ENCODE results near the gene PDE1C.

The PDE1C gene

DNA sequence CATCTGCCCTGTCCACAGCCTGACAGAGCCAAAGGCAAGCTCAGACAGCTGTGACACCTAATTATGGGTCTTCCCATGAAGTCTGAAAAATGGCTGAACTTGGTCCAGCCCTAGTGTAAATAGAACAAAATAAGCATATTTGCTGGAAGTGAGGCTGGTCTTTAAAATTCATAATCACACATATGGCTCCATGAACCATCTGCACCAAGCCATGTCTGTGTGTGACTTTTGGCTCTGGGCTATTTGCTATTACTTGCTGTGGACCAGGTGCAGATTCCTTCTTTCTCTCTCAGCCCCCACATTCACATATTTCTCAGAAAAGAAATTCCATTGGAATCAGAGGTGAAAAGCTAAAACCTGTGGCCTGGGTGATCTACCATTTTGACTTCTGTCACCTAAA is 175.9 kb downstream of the PDE1C start:
- no peak overlapping the region for H3K4me3 ChIP-seq (ENCODE audit: low read depth, low read length)
- no peak for DNase-seq (ENCODE audit: low read depth)
- TF ChIP-seq, protein P1, sequence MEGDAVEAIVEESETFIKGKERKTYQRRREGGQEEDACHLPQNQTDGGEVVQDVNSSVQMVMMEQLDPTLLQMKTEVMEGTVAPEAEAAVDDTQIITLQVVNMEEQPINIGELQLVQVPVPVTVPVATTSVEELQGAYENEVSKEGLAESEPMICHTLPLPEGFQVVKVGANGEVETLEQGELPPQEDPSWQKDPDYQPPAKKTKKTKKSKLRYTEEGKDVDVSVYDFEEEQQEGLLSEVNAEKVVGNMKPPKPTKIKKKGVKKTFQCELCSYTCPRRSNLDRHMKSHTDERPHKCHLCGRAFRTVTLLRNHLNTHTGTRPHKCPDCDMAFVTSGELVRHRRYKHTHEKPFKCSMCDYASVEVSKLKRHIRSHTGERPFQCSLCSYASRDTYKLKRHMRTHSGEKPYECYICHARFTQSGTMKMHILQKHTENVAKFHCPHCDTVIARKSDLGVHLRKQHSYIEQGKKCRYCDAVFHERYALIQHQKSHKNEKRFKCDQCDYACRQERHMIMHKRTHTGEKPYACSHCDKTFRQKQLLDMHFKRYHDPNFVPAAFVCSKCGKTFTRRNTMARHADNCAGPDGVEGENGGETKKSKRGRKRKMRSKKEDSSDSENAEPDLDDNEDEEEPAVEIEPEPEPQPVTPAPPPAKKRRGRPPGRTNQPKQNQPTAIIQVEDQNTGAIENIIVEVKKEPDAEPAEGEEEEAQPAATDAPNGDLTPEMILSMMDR (IDR thresholded peaks at IDR 0.05; ENCODE audit: control insufficient read depth, extremely low read depth, insufficient read depth), result no peak

DNA sequence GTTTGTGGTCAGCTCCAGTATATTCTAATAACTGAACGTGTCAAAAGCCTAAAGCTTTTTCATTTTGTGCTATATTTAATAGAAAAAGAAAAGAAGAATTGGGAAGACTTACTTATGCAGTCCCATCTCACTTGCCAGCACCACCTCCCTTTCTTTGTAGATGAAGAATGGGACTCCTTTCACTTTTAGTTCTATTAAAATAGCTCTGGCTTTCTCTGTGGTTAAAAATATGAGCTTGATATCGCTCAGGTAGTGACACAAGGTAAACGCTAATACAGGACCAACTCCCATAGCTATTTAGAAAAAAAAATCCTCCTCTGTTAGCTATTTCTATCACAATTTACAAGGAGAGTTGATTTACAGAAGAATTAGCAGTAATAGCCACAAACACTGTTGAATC is 176.8 kb downstream of the PDE1C start:
- TF ChIP-seq, protein P1 (IDR thresholded peaks at IDR 0.05; ENCODE audit: control insufficient read depth, extremely low read depth, insufficient read depth), result no peak
- no peak for DNase-seq (ENCODE audit: low read depth)

DNA sequence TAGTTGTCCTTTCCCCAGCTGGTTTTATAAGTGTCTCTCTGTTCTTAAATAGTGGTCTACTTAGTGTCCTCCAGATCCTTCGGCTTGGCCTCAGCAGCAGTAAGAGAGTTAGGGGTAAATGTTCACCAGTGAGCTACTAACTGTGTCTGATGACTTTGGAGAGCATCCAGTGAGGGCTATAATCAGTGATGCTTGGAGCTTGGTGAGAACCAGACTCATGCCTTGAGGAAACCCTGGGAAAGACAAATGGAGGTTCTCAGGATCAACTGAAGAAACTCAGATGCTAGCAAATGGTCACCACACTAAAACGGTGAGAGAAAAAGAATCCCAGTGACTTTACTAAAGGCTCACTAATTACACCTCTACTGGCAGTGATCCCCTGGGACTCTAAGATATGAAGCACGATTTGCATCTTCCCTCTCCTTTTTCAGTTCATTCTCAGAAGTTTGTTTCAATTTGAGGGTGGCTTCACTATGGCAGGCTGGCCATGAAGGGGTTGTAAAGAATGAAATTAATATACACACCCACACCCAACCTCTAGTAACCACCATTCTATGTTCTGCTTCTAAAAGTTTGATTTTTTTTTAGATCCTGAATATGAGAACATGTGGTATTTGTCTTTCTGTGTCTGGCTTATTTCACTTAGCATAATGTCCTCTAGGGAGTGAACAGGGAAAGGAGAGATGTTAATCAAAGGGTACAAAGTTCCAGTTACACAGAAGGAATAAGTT is 177.9 kb downstream of the PDE1C start:
- DNase-seq (ENCODE audit: low read depth), result no peak
- TF ChIP-seq, protein P1 (IDR thresholded peaks at IDR 0.05; ENCODE audit: control insufficient read depth, extremely low read depth, insufficient read depth), result no peak

More for the DNA sequence above, 176.8 kb downstream of the PDE1C start:
- H3K4me3 ChIP-seq (ENCODE audit: low read depth, low read length), result no peak overlapping the region

DNA sequence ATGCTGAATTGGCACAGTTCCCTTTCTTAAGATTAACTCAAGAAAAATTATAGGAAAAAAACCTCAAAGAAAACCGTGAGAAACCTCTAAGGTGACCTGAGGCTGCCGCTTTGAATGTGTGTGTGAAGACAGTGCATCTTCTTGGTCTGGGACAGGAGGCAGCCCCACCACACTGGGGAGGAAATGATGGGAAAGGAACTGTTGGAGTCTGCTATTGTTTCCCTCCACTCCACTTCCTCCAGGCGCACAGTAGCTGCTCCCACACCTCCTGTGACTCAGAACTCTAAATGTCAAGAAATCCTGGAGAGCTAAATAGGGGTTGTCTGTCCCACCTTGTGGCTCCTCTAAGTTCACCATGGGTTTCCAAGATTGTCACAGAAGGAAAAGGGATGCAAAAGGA is 179.4 kb downstream of the PDE1C start:
- TF ChIP-seq, protein P1 (IDR thresholded peaks at IDR 0.05; ENCODE audit: control insufficient read depth, extremely low read depth, insufficient read depth), result no peak

More for the DNA sequence above, 177.9 kb downstream of the PDE1C start:
- no peak overlapping the region for H3K4me3 ChIP-seq (ENCODE audit: low read depth, low read length)

DNA sequence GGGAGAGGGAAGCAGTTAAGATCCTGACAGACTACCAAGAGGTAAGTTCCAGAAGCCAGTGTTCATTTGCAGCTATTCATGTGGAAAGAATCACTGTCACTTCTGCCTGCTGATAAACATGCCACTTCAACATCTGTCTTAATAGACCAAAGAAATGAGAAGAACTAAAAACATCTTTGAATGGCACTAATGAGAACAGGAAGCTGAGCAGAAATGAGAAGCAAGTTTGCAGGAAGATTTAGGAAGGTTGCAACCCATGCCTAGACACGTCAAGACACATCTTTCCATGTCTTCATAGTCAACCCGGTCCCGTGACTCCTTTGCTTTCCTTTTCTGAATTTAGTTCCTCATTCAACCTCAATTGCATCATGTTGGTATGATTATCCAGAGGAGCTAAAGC is 180.0 kb downstream of the PDE1C start:
- TF ChIP-seq, protein P1 (IDR thresholded peaks at IDR 0.05; ENCODE audit: control insufficient read depth, extremely low read depth, insufficient read depth), result no peak
- DNase-seq (ENCODE audit: low read depth), result no peak
- H3K4me3 ChIP-seq (ENCODE audit: low read depth, low read length), result no peak overlapping the region

More for the DNA sequence above, 179.4 kb downstream of the PDE1C start:
- no peak overlapping the region for H3K4me3 ChIP-seq (ENCODE audit: low read depth, low read length)
- no peak for DNase-seq (ENCODE audit: low read depth)

DNA sequence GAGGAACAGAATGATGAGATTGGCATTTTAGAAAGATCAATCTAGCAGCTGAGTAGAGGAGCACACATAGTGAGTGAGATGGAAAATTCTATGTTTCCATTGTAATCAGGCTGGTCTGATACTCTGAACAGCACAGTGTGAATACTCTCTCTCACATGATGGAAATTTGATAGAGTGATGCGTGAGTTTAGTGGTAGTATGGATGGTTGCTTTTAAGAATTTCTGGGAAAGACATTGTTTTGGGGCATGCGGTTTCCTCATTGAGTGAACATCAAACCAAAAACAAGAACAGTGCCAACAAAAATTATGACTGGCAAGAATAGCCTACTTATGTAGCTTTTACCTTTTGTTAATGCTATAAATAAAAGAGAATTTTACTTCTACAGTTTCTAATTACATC is 183.2 kb downstream of the PDE1C start:
- no peak overlapping the region for H3K4me3 ChIP-seq (ENCODE audit: low read depth, low read length)
- TF ChIP-seq, protein P1 (IDR thresholded peaks at IDR 0.05; ENCODE audit: control insufficient read depth, extremely low read depth, insufficient read depth), result no peak
- DNase-seq (ENCODE audit: low read depth), result no peak

DNA sequence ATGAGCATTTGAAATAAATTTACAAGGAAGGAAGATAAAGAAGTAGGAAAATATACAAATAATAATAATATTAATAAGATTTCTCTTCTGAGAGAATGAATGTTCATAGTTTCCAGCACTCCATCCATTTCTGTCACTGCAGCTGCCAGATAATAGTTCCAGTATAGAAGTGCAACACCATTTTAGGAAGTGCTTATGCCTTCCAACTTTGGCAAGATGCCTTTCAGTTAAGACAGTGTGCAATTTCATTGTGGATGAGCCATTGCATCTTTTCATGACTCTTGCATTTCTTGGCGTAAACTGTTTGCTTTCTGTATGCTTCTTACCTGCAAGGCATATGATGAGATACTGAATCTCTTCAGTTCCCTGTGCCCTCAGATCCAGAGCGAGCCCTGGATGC is 185.0 kb downstream of the PDE1C start:
- no peak for DNase-seq (ENCODE audit: low read depth)
- TF ChIP-seq, protein P1 (IDR thresholded peaks at IDR 0.05; ENCODE audit: control insufficient read depth, extremely low read depth, insufficient read depth), result no peak
- H3K4me3 ChIP-seq (ENCODE audit: low read depth, low read length), result no peak overlapping the region
